ENCODE data around the gene RELL2.

The RELL2 gene

GRCh38 chr5:141680751-141681201, 44.0 kb downstream of the RELL2 start:
- H3K4me3 ChIP-seq (ENCODE audit: low read depth, low read length) = peak overlapping the region; percentile 32
- in situ Hi-C loops (cut with HindIII; ENCODE audit: low sequenced_read_pairs) = loop anchor here (5.0 kb wide), 1 partner anchor 52 kb away; no protein-coding TSS in a partner anchor
- DNase-seq (ENCODE audit: low read depth) = no peak
- TF ChIP-seq CTCF (IDR thresholded peaks at IDR 0.05; ENCODE audit: low read depth, low read length, missing control alignments) = no peak

GRCh38 chr5:141681295-141681694, 44.5 kb downstream of the RELL2 start:
- no peak for DNase-seq (ENCODE audit: low read depth)
- in situ Hi-C loops (cut with HindIII; ENCODE audit: low sequenced_read_pairs) = loop anchor here (5.0 kb wide), 1 partner anchor 51 kb away; no protein-coding TSS in a partner anchor
- TF ChIP-seq CTCF (IDR thresholded peaks at IDR 0.05; ENCODE audit: low read depth, low read length, missing control alignments) = no peak
- peak overlapping the region; percentile 32 for H3K4me3 ChIP-seq (ENCODE audit: low read depth, low read length)

GRCh38 chr5:141681695-141682641, 45.2 kb downstream of the RELL2 start, which contains the start of gene ARAP3:
ARAP3 (minus strand) TSS chr5:141682230; CDS start chr5:141680486, 1,744 bp downstream.
- DNase-seq (ENCODE audit: low read depth) = no peak
- no peak for TF ChIP-seq CTCF (IDR thresholded peaks at IDR 0.05; ENCODE audit: low read depth, low read length, missing control alignments)
- in situ Hi-C loops (cut with HindIII; ENCODE audit: low sequenced_read_pairs) = loop anchor here (5.0 kb wide), 1 partner anchor 50 kb away; no protein-coding TSS in a partner anchor
- H3K4me3 ChIP-seq (ENCODE audit: low read depth, low read length) = peak within 1 kb of the TSS; percentile 32

GRCh38 chr5:141683596-141684141, 46.9 kb downstream of the RELL2 start:
- no peak overlapping the region for H3K4me3 ChIP-seq (ENCODE audit: low read depth, low read length)
- in situ Hi-C loops (cut with HindIII; ENCODE audit: low sequenced_read_pairs) = loop anchor here (5.0 kb wide), 1 partner anchor 49 kb away; no protein-coding TSS in a partner anchor
- DNase-seq (ENCODE audit: low read depth) = no peak
- no peak for TF ChIP-seq CTCF (IDR thresholded peaks at IDR 0.05; ENCODE audit: low read depth, low read length, missing control alignments)

GRCh38 chr5:141685591-141685990, 48.8 kb downstream of the RELL2 start:
- H3K4me3 ChIP-seq (ENCODE audit: low read depth, low read length) = no peak overlapping the region
- in situ Hi-C loops (cut with HindIII; ENCODE audit: low sequenced_read_pairs) = no loop called here
- no peak for TF ChIP-seq CTCF (IDR thresholded peaks at IDR 0.05; ENCODE audit: low read depth, low read length, missing control alignments)
- no peak for DNase-seq (ENCODE audit: low read depth)

- TF ChIP-seq CTCF (IDR thresholded peaks at IDR 0.05; ENCODE audit: low read depth, low read length, missing control alignments) = no peak
- in situ Hi-C loops (cut with HindIII; ENCODE audit: low sequenced_read_pairs) = no loop called here
- no peak overlapping the region for H3K4me3 ChIP-seq (ENCODE audit: low read depth, low read length)
- DNase-seq (ENCODE audit: low read depth) = no peak
Measured at GRCh38 chr5:141686648-141687416, 50.0 kb downstream of the RELL2 start.
